Stomach (tissue), 9 donors: ENCODE results near the gene PHKB. TPM values are rescaled to one million over a fixed set of nuclear protein-coding genes. Genes with fewer than 3 reads are reported as not detected.
"Not testable (repeated sequence)": the region's sequence is repeated elsewhere in the genome, so short reads cannot be mapped to it uniquely, and the experiment has no call there.

ENCODE experiments used
- DNase-seq, 2 donors: peaks; one replicate each; pipeline versions ENCODE4 v3.0.0 to v3.0.0-alpha.2; 2013 to 2019
- H3K27ac ChIP-seq, 5 donors: fragments of 200-600 bp in 4 of 5; sonication (generic) in 4 of 5; one replicate each; pipeline ENCODE4 v1.5.1; 2013 to 2019; ENCODE audit warnings: mild to moderate bottlenecking in 1 of 5, moderate library complexity in 1 of 5
- H3K27me3 ChIP-seq, 3 donors: fragments of 200-600 bp; sonication (generic); one replicate each; pipeline ENCODE4 v1.5.1; 2017 to 2019; ENCODE audit warnings: mixed run types in 1 of 3
- H3K36me3 ChIP-seq, 4 donors: fragments of 200-600 bp; sonication (generic); 1 replicate in 3 of 4; 2 replicates in 1 of 4; pipeline ENCODE4 v1.5.1; 2016 to 2019
- H3K4me1 ChIP-seq, 4 donors: fragments of 200-600 bp; sonication (generic); one replicate each; pipeline ENCODE4 v1.5.1; 2016 to 2019
- H3K4me3 ChIP-seq, 4 donors: fragments of 200-600 bp; sonication (generic) in 3 of 4; one replicate each; pipeline ENCODE4 v1.5.1; 2016 to 2019; ENCODE audit warnings: mild to moderate bottlenecking in 1 of 4
- H3K9me3 ChIP-seq, 4 donors: fragments of 200-600 bp; sonication (generic); one replicate each; pipeline ENCODE4 v1.5.1; 2016 to 2019
- CTCF ChIP-seq, 7 experiments: fragments of 450-650 bp in 4 of 7; fragments of 200-600 bp in 3 of 7; sonication (generic) in 3 of 7; IDR thresholded peaks; one replicate each; pipeline ENCODE4 v1.5.1; 2016 to 2019; ENCODE audit warnings: antibody characterized with exemption in 7 of 7, control low read depth in 2 of 7, mild to moderate bottlenecking in 1 of 7
- EP300 ChIP-seq: sonication (generic); formaldehyde crosslinking; IDR thresholded peaks from one replicate; pipeline ENCODE4 v1.6.1; 2017; ENCODE audit warnings: antibody characterized with exemption
- POLR2A ChIP-seq, 4 donors: fragments of 450-650 bp; IDR thresholded peaks; one replicate each; pipeline ENCODE4 v1.6.1; 2016; ENCODE audit warnings: antibody characterized with exemption in 4 of 4, control low read depth in 2 of 4, mild to moderate bottlenecking in 1 of 4, moderate library complexity in 1 of 4
- POLR2AphosphoS5 ChIP-seq, 3 donors: sonication (generic); formaldehyde crosslinking; IDR thresholded peaks; one replicate each; pipeline ENCODE4 v1.6.1; 2016; ENCODE audit warnings: antibody characterized with exemption in 3 of 3
- WGBS, 5 donors: extraction: QIAGEN DNeasy Blood & Tissue Kit in 3 of 5; methylation state at CpG; one replicate each; pipeline versions ENCODE4 v1.1.5 to v1.1.7; 2013 to 2018; 5-methylcytosine and 5-hydroxymethylcytosine counted together
- intact Hi-C: fragments of 100-400 bp; cut with DNase I; formaldehyde crosslinking; loops from one replicate; pipeline ENCODE4 v1.15.1; 2023; ENCODE audit warnings: low total_unique reads
- polyA plus RNA-seq, 3 donors: library from polyadenylated mRNA; stranded (reverse); fragments of 200-250 nt; gene quantifications; one replicate each; pipeline ENCODE4 v1.2.3, GENCODE V29; 2013
- total RNA-seq, 5 donors: library from RNA; depleted of rRNA; stranded (reverse); fragments of >200 nt; gene quantifications; one replicate each; pipeline versions ENCODE4 v1.1.0 to v1.2.3, GENCODE V29; 2014 to 2016
- donor health status: healthy with polysubstance abuse.
- donor health status: Bipolar disorder and iron deficiency.
- donor health status: healthy.

The PHKB gene
- total and polyA plus RNA-seq, 8 donors, result 17.5 to 163 (median 51.6) TPM

DNA sequence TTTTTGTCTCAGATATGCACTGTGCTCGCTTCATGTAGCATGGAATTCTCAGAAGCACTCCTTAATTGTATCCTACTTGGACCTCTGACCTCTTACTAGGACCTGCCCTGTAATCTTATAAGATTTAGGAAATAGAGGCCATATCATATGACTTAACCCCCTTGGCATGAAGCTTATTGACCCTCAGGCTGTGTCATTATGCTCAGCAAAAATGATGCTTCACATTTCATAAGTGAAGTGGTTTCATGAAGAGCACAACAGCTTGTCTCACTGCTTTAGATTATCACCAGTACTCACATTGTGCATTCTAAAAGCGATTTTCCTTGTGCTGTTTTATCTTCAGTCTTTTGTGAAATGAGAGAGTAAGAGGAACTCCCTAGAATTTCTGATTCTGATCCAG, 6.4 kb downstream of the PHKB start:
- Histone ChIP-seq H3K36me3 (peaks cover 0 to 7% (median 0%) of the 10 kb centered on the region in 4 donors), H3K27ac (no peak overlapping the region), H3K27me3 (no peaks in the 10 kb centered on the region), H3K4me1 (peaks cover 13 to 71% (median 44%) of the 10 kb centered on the region in 4 donors), H3K9me3 (no peaks in the 10 kb centered on the region), H3K4me3 (no peak overlapping the region)
- intact Hi-C loops, result no loop called here
- 72 to 90% (median 78%) methylated on average over 2 of the region's 2 CpGs for WGBS, 5 donors
- DNase-seq, result no peak
- TF ChIP-seq CTCF (IDR thresholded peaks at IDR 0.05) (no peak), POLR2AphosphoS5 (IDR thresholded peaks at IDR 0.05) (no peak), POLR2A (IDR thresholded peaks at IDR 0.05) (no peak), EP300 (no peak)

DNA sequence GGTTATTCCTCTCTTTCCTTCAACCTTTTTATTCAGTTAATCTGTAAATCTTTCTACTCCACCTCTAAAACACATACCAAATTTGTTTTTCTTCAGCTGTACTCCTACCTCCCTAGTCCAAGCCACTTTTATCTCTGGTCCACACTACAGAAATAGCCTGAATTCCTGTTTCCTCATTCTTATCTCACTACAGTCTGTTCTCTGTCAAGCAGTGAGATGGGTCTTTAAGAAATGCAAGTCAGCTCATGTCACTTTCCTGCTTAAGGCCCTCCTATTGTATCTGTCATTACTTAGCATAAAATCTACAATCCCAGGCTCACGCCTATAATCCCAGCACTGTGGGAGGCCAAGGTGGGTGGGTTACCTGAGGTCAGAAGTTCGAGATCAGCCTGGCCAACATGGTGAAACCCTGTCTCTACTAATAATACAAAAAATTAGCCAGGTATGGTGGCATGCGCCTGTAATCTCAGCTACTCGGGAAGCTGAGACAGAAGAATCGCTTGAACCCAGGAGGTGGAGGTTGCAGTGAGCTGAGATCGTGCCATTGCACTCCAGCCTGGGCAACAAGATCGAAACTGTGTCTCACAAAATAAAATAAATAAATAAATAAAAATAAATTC, 7.0 kb downstream of the PHKB start:
- intact Hi-C loops, result not testable (repeated sequence)
- WGBS, 5 donors, result 93 to 96% (median 96%) methylated on average over 7 of the region's 7 CpGs

GRCh38 chr16:47469227-47469626, 8.1 kb downstream of the PHKB start:
- WGBS, 5 donors, result 95 to 100% (median 97%) methylated on average over 1 of the region's 1 CpG

More for the DNA sequence above, 7.0 kb downstream of the PHKB start:
- not testable (repeated sequence) for H3K9me3 ChIP-seq, DNase-seq, H3K4me3 ChIP-seq, H3K36me3 ChIP-seq, H3K27me3 ChIP-seq, H3K27ac ChIP-seq
- peaks cover 12 to 64% (median 37%) of the 10 kb centered on the region in 4 donors for H3K4me1 ChIP-seq

GRCh38 chr16:47470211-47470610, 9.1 kb downstream of the PHKB start:
- no peak overlapping the region for H3K4me3 ChIP-seq
- H3K9me3 ChIP-seq, result no peaks in the 10 kb centered on the region
- DNase-seq, result no peak
- H3K4me1 ChIP-seq, result peaks cover 7 to 50% (median 22%) of the 10 kb centered on the region in 4 donors
- WGBS, 5 donors, result 92 to 98% (median 95%) methylated on average over 7 of the region's 7 CpGs
- no peaks in the 10 kb centered on the region for H3K27me3 ChIP-seq
- intact Hi-C loops, result no loop called here
- no peaks in the 10 kb centered on the region for H3K36me3 ChIP-seq
- no peak overlapping the region for H3K27ac ChIP-seq
- TF ChIP-seq CTCF (IDR thresholded peaks at IDR 0.05) (no peak), POLR2AphosphoS5 (IDR thresholded peaks at IDR 0.05) (no peak), POLR2A (IDR thresholded peaks at IDR 0.05) (no peak), EP300 (no peak)

More at GRCh38 chr16:47469227-47469626, 8.1 kb downstream of the PHKB start:
- peaks cover 7 to 53% (median 30%) of the 10 kb centered on the region in 4 donors for H3K4me1 ChIP-seq
- H3K4me3 ChIP-seq, result no peak overlapping the region
- no peaks in the 10 kb centered on the region for H3K9me3 ChIP-seq
- H3K36me3 ChIP-seq, result peaks cover 0 to 7% (median 0%) of the 10 kb centered on the region in 4 donors
- DNase-seq, result no peak
- no peak overlapping the region for H3K27ac ChIP-seq
- TF ChIP-seq EP300 (no peak), POLR2A (IDR thresholded peaks at IDR 0.05) (no peak), POLR2AphosphoS5 (IDR thresholded peaks at IDR 0.05) (no peak), CTCF (IDR thresholded peaks at IDR 0.05) (no peak)
- intact Hi-C loops, result no loop called here
- H3K27me3 ChIP-seq, result no peaks in the 10 kb centered on the region

DNA sequence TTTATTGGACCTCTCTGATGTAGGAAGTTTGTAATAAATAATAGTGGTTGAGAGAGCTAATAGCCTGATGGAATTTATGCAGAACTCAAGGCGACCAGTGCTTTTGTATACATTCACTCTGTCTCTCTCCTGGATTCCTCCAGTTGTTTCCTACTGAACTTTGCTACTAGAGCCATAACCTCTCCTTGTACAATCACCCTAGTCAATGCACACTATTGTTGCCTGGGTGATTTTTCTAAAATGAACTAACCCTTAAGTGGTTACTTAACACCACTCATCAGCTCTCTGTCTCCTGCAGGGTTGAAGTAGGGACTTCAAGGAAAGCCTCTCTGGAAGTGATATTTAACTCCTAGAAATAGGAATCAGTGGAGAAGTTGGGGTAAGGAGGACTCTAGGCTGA, 9.7 kb downstream of the PHKB start:
- intact Hi-C loops, result no loop called here
- Histone ChIP-seq H3K36me3 (no peaks in the 10 kb centered on the region), H3K27ac (no peak overlapping the region), H3K4me1 (peaks cover 7 to 50% (median 19%) of the 10 kb centered on the region in 4 donors), H3K27me3 (no peaks in the 10 kb centered on the region), H3K4me3 (no peak overlapping the region), H3K9me3 (no peaks in the 10 kb centered on the region)
- no peak for TF ChIP-seq EP300
- no peak for TF ChIP-seq POLR2AphosphoS5 (IDR thresholded peaks at IDR 0.05)
- TF ChIP-seq CTCF (IDR thresholded peaks at IDR 0.05), result no peak
- no peak for TF ChIP-seq POLR2A (IDR thresholded peaks at IDR 0.05)
- 92 to 100% (median 95%) methylated on average over 1 of the region's 1 CpG for WGBS, 5 donors
- no peak for DNase-seq

- intact Hi-C loops, H3K27ac ChIP-seq, DNase-seq, H3K27me3 ChIP-seq, H3K36me3 ChIP-seq, H3K4me3 ChIP-seq, H3K9me3 ChIP-seq: not testable (repeated sequence)
- peaks cover 0 to 46% (median 7%) of the 10 kb centered on the region in 4 donors for H3K4me1 ChIP-seq
- WGBS, 5 donors, result 88 to 96% (median 94%) methylated on average over 2 of the region's 2 CpGs
Measured at GRCh38 chr16:47473004-47473403, 11.9 kb downstream of the PHKB start.
